MCF 10A (cell line): Measurements from ENCODE around the gene LRP2. TPM values are rescaled to one million over a fixed set of nuclear protein-coding genes. Genes with fewer than 3 reads are reported as not detected.

ENCODE experiments used
- BruUV-seq: library from RNA; stranded (reverse); fragments of 400-500 nt; replicated peaks from 2 replicates; lab custom pipeline; 2021; lab: Mats Ljungman, UMichigan
- CTCF ChIA-PET: fragments of 300-600 bp; sonication (Branson Sonifier 250); formaldehyde crosslinking; extraction: SDS; loops from one replicate; lab custom pipeline; 2021; ENCODE audit warnings: antibody characterized with exemption, inconsistent platforms; lab: Yijun Ruan, JAX
- POLR2A ChIA-PET: fragments of 300-600, 350-650 bp; sonication (Branson Sonifier 250); formaldehyde crosslinking; extraction: SDS; loops from one replicate; lab custom pipeline; 2020; ENCODE audit warnings: antibody characterized with exemption, inconsistent platforms; lab: Yijun Ruan, JAX
- DNase-seq: peaks from one replicate; pipeline ENCODE4 v3.0.0-alpha.2; 2018; ENCODE audit not compliant: unreplicated experiment
- H3K27ac Mint-ChIP-seq: one replicate; pipeline ENCODE4 v1.8.0; 2022; ENCODE audit warnings: mild to moderate bottlenecking, low read depth, mixed read lengths; ENCODE audit not compliant: unreplicated experiment
- H3K27me3 Mint-ChIP-seq: one replicate; pipeline ENCODE4 v1.8.0; 2022; ENCODE audit warnings: mixed read lengths; ENCODE audit not compliant: insufficient read depth, unreplicated experiment
- H3K36me3 Mint-ChIP-seq: one replicate; pipeline ENCODE4 v1.8.0; 2022; ENCODE audit warnings: mild to moderate bottlenecking, moderate library complexity, mixed read lengths; ENCODE audit not compliant: insufficient read depth, unreplicated experiment
- H3K4me1 Mint-ChIP-seq: one replicate; pipeline ENCODE4 v1.8.0; 2022; ENCODE audit warnings: mixed read lengths; ENCODE audit not compliant: insufficient read depth, unreplicated experiment
- H3K4me3 Mint-ChIP-seq: one replicate; pipeline ENCODE4 v1.8.0; 2022; ENCODE audit warnings: mild to moderate bottlenecking, moderate library complexity, mixed read lengths; ENCODE audit not compliant: unreplicated experiment
- H3K9me3 Mint-ChIP-seq: one replicate; pipeline ENCODE4 v1.8.0; 2022; ENCODE audit warnings: mixed read lengths; ENCODE audit not compliant: unreplicated experiment
- CTCF ChIP-seq: fragments of 200-600 bp; IDR thresholded peaks from one replicate; pipeline ENCODE4 v1.8.0; 2022; ENCODE audit warnings: antibody characterized with exemption, mild to moderate bottlenecking; ENCODE audit not compliant: unreplicated experiment
- intact Hi-C: fragments of 100-400 bp; cut with micrococcal nuclease; formaldehyde crosslinking; loops from 2 replicates; pipeline ENCODE4 v1.14.1; 2022
- total RNA-seq: library from RNA; stranded (reverse); gene quantifications from 2 replicates; pipeline ENCODE4 v1.2.3, GENCODE V29; 2022

Gene LRP2
- total RNA-seq, 1 experiment from 2014 or later: 0.07 TPM

DNA sequence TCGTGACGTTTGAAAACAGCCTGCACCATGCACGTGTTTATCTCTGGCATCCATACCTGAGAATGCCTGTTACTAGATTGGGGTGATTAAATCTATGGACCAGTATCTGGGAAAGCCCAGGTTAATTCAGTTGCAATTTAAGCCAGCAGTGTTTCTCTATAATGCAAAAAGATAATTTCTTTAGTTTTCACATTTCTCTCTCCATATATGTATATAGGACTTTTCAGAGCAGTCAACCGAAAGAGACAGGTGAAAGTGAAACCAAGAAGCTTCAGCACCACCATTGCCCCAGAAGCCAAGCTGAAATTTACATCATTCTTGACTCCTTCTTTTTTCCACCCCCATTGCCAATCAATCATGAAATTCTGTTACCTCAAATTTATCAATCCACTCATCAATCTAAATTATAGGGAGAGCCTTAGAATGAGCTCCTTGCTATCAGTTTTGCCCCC lies 2.7 kb upstream of the LRP2 start:
- peak overlapping the region; percentile 73 for H3K4me3 Mint-ChIP-seq
- no TSS peak for BruUV-seq
- peaks cover 29% of the 10 kb centered on the region for H3K4me1 Mint-ChIP-seq

GRCh38 chr2:169363560-169364150 lies 1.3 kb upstream of the LRP2 start:
- intact Hi-C loops: no loop called here
- no peak for TF ChIP-seq CTCF
- BruUV-seq: no TSS peak
- H3K4me3 Mint-ChIP-seq: peak overlapping the region; percentile 73
- peaks cover 29% of the 10 kb centered on the region for H3K4me1 Mint-ChIP-seq
- no peak for DNase-seq
- H3K9me3 Mint-ChIP-seq: no peaks in the 10 kb centered on the region
- no peaks in the 10 kb centered on the region for H3K36me3 Mint-ChIP-seq
- H3K27me3 Mint-ChIP-seq: peaks cover 69% of the 10 kb centered on the region
- no peak overlapping the region for H3K27ac Mint-ChIP-seq
- CTCF ChIA-PET: interaction anchor here (1.1 kb wide), 1 partner anchor 33 kb away, joined by 4 read pairs; no protein-coding TSS in a partner anchor
- POLR2A ChIA-PET: no interaction called here

More for the DNA sequence above, 2.7 kb upstream of the LRP2 start:
- Mint-ChIP-seq H3K27me3 (peaks cover 66% of the 10 kb centered on the region), H3K36me3 (no peaks in the 10 kb centered on the region), H3K9me3 (no peaks in the 10 kb centered on the region), H3K27ac (no peak overlapping the region)
- ChIA-PET POLR2A (interaction anchor here (0.6 to 1.5 kb wide), 7 partner anchors 14 to 819 kb away, joined by 3 to 4 read pairs (median 3); no protein-coding TSS in a partner anchor), CTCF (interaction anchor here (0.6 to 0.9 kb wide), 2 partner anchors 223 to 233 kb away, joined by 3 to 6 read pairs; no protein-coding TSS in a partner anchor)
- DNase-seq: peak; percentile 11
- no peak for TF ChIP-seq CTCF
- intact Hi-C loops: no loop called here

GRCh38 chr2:169362894-169363559 lies 693 bp upstream of the LRP2 start:
- no peak for DNase-seq
- Mint-ChIP-seq H3K9me3 (no peaks in the 10 kb centered on the region), H3K36me3 (no peaks in the 10 kb centered on the region), H3K4me3 (peak overlapping the region; percentile 52), H3K4me1 (peaks cover 29% of the 10 kb centered on the region), H3K27me3 (peaks cover 72% of the 10 kb centered on the region), H3K27ac (no peak overlapping the region)
- ChIA-PET POLR2A (no interaction called here), CTCF (no interaction called here)
- BruUV-seq: no TSS peak
- TF ChIP-seq CTCF: no peak
- intact Hi-C loops: no loop called here

GRCh38 chr2:169361706-169362117 lies 622 bp downstream of the LRP2 start:
- no peak overlapping the region for H3K27ac Mint-ChIP-seq
- H3K9me3 Mint-ChIP-seq: no peaks in the 10 kb centered on the region
- no peaks in the 10 kb centered on the region for H3K36me3 Mint-ChIP-seq
- ChIA-PET CTCF (no interaction called here), POLR2A (no interaction called here)
- intact Hi-C loops: no loop called here
- peaks cover 29% of the 10 kb centered on the region for H3K4me1 Mint-ChIP-seq
- BruUV-seq: no TSS peak
- H3K4me3 Mint-ChIP-seq: no peak overlapping the region
- H3K27me3 Mint-ChIP-seq: peaks cover 85% of the 10 kb centered on the region
- DNase-seq: no peak
- no peak for TF ChIP-seq CTCF
